Calu3 (cell line): ENCODE data around the gene DST. TPM values are rescaled to one million over a fixed set of nuclear protein-coding genes. Genes with fewer than 3 reads are reported as not detected.

ENCODE experiments used
- BruUV-seq: library from RNA; stranded (reverse); fragments of 400-500 nt; replicated peaks from 2 replicates; lab custom pipeline; 2021; lab: Mats Ljungman, UMichigan
- CTCF ChIA-PET: fragments of 300-600 bp; sonication (Branson Sonifier 250); formaldehyde crosslinking; loops from one replicate; lab custom pipeline; 2022; ENCODE audit warnings: antibody characterized with exemption; lab: Charles Lee
- DNase-seq: peaks from one replicate; pipeline ENCODE4 v3.0.0; 2022
- H3K27ac Mint-ChIP-seq: one replicate; pipeline ENCODE4 v1.8.0; 2022; ENCODE audit warnings: mixed read lengths; ENCODE audit not compliant: unreplicated experiment
- H3K27me3 Mint-ChIP-seq: one replicate; pipeline ENCODE4 v1.8.0; 2022; ENCODE audit warnings: mixed read lengths; ENCODE audit not compliant: unreplicated experiment
- H3K36me3 Mint-ChIP-seq: one replicate; pipeline ENCODE4 v1.8.0; 2022; ENCODE audit warnings: mild to moderate bottlenecking, moderate library complexity, mixed read lengths; ENCODE audit not compliant: insufficient read depth, unreplicated experiment
- H3K4me1 Mint-ChIP-seq: one replicate; pipeline ENCODE4 v1.8.0; 2022; ENCODE audit warnings: mild to moderate bottlenecking, low read depth, mixed read lengths; ENCODE audit not compliant: unreplicated experiment
- H3K4me3 Mint-ChIP-seq: one replicate; pipeline ENCODE4 v1.8.0; 2022; ENCODE audit warnings: mild to moderate bottlenecking, low read depth, moderate library complexity, mixed read lengths; ENCODE audit not compliant: unreplicated experiment
- H3K9me3 Mint-ChIP-seq: one replicate; pipeline ENCODE4 v1.8.0; 2022; ENCODE audit warnings: low read depth, mixed read lengths; ENCODE audit not compliant: unreplicated experiment
- CTCF ChIP-seq: fragments of 200-600 bp; IDR thresholded peaks from one replicate; pipeline ENCODE4 v1.8.0; 2022; ENCODE audit warnings: antibody characterized with exemption; ENCODE audit not compliant: unreplicated experiment
- intact Hi-C: fragments of 100-400 bp; cut with micrococcal nuclease; formaldehyde crosslinking; loops from one replicate; pipeline ENCODE4 v1.10.0; 2022; ENCODE audit not compliant: unreplicated experiment
- total RNA-seq: library from RNA; stranded (reverse); gene quantifications from 2 replicates; pipeline ENCODE4 v1.2.3, GENCODE V29; 2022

The DST gene
- total RNA-seq, 1 experiment from 2014 or later = 212 TPM

DNA sequence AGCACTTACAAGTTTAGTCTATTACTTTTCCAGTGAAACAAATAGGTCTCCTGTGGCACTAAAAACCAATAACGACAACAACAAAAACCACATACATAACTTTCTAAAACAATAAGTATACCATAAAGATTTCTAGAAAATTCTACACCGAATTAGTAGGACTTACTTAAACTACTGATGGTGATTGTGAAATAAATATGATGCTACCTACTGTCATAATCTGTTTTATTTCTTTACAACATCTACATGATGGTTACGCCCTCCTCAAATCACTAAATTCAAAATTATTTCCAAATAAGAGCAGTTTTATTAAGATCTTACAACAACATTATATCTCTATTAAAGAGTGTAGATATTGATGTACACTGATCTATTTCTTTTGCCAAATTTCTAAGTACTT is 147.0 kb downstream of the DST start:
- no peak for TF ChIP-seq CTCF
- no peak overlapping the region for H3K27ac Mint-ChIP-seq
- DNase-seq = no peak
- no peaks in the 10 kb centered on the region for H3K9me3 Mint-ChIP-seq
- H3K27me3 Mint-ChIP-seq = no peaks in the 10 kb centered on the region
- peaks cover 25% of the 10 kb centered on the region for H3K36me3 Mint-ChIP-seq
- intact Hi-C loops = no loop called here
- H3K4me3 Mint-ChIP-seq = no peak overlapping the region
- CTCF ChIA-PET = no interaction called here
- BruUV-seq = no TSS peak
- no peaks in the 10 kb centered on the region for H3K4me1 Mint-ChIP-seq

GRCh38 chr6:56491606-56492328 is 150.9 kb downstream of the DST start:
- BruUV-seq = no TSS peak
- Mint-ChIP-seq H3K36me3 (peaks cover 22% of the 10 kb centered on the region), H3K9me3 (no peaks in the 10 kb centered on the region), H3K27ac (no peak overlapping the region), H3K27me3 (no peaks in the 10 kb centered on the region), H3K4me1 (peaks cover 2% of the 10 kb centered on the region), H3K4me3 (no peak overlapping the region)
- no peak for TF ChIP-seq CTCF
- CTCF ChIA-PET = no interaction called here
- no peak for DNase-seq
- intact Hi-C loops = no loop called here

DNA sequence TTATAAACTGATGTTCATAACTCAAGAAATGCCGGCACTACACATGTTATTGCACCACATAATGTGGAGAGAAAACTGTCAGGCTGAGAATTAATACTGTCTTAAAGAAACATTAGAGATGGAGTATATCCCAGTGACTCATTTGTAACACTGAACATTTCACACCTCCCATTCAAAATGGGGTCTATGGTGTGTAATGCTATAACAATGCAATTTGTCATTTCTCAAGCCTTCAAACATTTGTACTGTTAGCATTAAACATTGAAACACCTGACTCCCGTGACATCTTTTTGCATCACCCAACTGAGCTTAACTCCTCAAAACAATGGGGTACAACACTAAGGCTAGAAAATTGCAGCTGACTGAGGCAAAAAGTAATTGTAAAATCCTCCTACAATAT is 151.7 kb downstream of the DST start:
- no peak for TF ChIP-seq CTCF
- no peak overlapping the region for H3K27ac Mint-ChIP-seq
- H3K4me3 Mint-ChIP-seq = no peak overlapping the region
- no peaks in the 10 kb centered on the region for H3K27me3 Mint-ChIP-seq
- H3K9me3 Mint-ChIP-seq = no peaks in the 10 kb centered on the region
- DNase-seq = no peak
- intact Hi-C loops = no loop called here
- H3K4me1 Mint-ChIP-seq = peaks cover 9% of the 10 kb centered on the region
- CTCF ChIA-PET = no interaction called here
- peaks cover 30% of the 10 kb centered on the region for H3K36me3 Mint-ChIP-seq
- BruUV-seq = no TSS peak

DNA sequence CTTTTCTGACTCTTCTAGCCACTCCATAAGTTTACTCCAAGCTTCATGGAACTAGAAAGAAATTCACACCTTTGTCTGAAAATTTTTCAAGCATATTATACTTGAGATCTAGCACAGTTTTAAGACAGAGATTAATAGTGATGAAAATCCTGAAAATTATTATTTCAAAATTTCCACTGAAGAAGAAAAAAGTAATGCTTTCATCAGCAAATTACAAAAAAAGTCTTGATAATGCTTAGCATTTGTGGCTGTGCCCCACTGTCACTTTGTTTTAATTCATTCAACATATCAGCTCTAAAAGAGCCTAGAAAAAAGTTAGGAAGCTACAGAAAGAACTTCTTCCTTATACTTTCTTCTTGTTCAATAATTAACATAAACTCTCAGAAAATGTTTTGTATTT is 153.1 kb downstream of the DST start:
- CTCF ChIA-PET = no interaction called here
- no peak overlapping the region for H3K4me3 Mint-ChIP-seq
- no peak overlapping the region for H3K27ac Mint-ChIP-seq
- H3K9me3 Mint-ChIP-seq = no peaks in the 10 kb centered on the region
- H3K27me3 Mint-ChIP-seq = no peaks in the 10 kb centered on the region
- peaks cover 17% of the 10 kb centered on the region for H3K4me1 Mint-ChIP-seq
- peaks cover 32% of the 10 kb centered on the region for H3K36me3 Mint-ChIP-seq
- no peak for TF ChIP-seq CTCF
- BruUV-seq = no TSS peak
- no peak for DNase-seq
- intact Hi-C loops = no loop called here
